Epithelial cell of proximal tubule (primary cell): ENCODE results near the gene LIG3. TPM values are rescaled to one million over a fixed set of nuclear protein-coding genes. Genes with fewer than 3 reads are reported as not detected.
A peak's percentile ranks its signal among the peaks of the same experiment; 100 is the strongest.

Source experiments
- DNase-seq: peaks from one replicate; pipeline ENCODE4 v3.0.0-alpha.2; 2011; ENCODE audit warnings: low read depth
- H3K4me3 ChIP-seq: 2 replicates; pipeline ENCODE4 v1.5.1; 2011; ENCODE audit warnings: low read depth, mild to moderate bottlenecking, low read length
- CTCF ChIP-seq: conservative IDR thresholded peaks from 2 replicates; pipeline ENCODE4 v1.5.1; 2012; ENCODE audit warnings: low read depth, mild to moderate bottlenecking, low read length
- total RNA-seq: library from RNA; depleted of rRNA; stranded (reverse); fragments of >200 nt; gene quantifications from 2 replicates; pipeline ENCODE4 v1.2.3, GENCODE V29; 2015

LIG3 gene
- total RNA-seq, 1 donor from 2014 or later, result 36.2 TPM

GRCh38 chr17:34979650-34980352 is 511 bp upstream of the LIG3 start:
- peak overlapping the region; percentile 93 for H3K4me3 ChIP-seq
- DNase-seq, result no peak
- TF ChIP-seq CTCF, result no peak

GRCh38 chr17:34980681-34981537 is 597 bp downstream of the LIG3 start:
- no peak for DNase-seq
- peak overlapping the region; percentile 93 for H3K4me3 ChIP-seq
- peak; percentile 53 for TF ChIP-seq CTCF

- no peak for DNase-seq
- H3K4me3 ChIP-seq, result peak overlapping the region; percentile 93
- no peak for TF ChIP-seq CTCF
Observed at GRCh38 chr17:34981538-34982241, 1.4 kb downstream of the LIG3 start.

GRCh38 chr17:34987232-34987631 is 6.9 kb downstream of the LIG3 start:
- TF ChIP-seq CTCF, result no peak
- DNase-seq, result no peak
- no peak overlapping the region for H3K4me3 ChIP-seq

- no peak for TF ChIP-seq CTCF
- no peak overlapping the region for H3K4me3 ChIP-seq
- no peak for DNase-seq
Observed at GRCh38 chr17:34988644-34989043, 8.3 kb downstream of the LIG3 start.

GRCh38 chr17:34989473-34989872 is 9.2 kb downstream of the LIG3 start:
- no peak for TF ChIP-seq CTCF
- H3K4me3 ChIP-seq, result no peak overlapping the region
- no peak for DNase-seq
